Activated T-cell treated with anti-CD3 and anti-CD28 coated beads, Interleukin-2, amount 50 U/mL, for 4 hours (primary cell): ENCODE results near the gene PRKCA. TPM values are rescaled to one million over a fixed set of nuclear protein-coding genes. Genes with fewer than 3 reads are reported as not detected.
A peak's percentile ranks its signal among the peaks of the same experiment; 100 is the strongest.

ENCODE experiments used
- ATAC-seq, 2 donors: fragments of 200-7000 bp; cut with Tn5 transposase; one replicate each; pipeline ENCODE4 v1.10.0; 2021
- DNase-seq: peaks from one replicate; pipeline ENCODE4 v3.0.0-alpha.2; 2020
- H3K27me3 Mint-ChIP-seq: one replicate; pipeline ENCODE4 v1.8.0; 2021; ENCODE audit warnings: low read depth, mixed read lengths
- H3K36me3 Mint-ChIP-seq: one replicate; pipeline ENCODE4 v1.8.0; 2022; ENCODE audit warnings: mixed read lengths; ENCODE audit not compliant: insufficient read depth
- H3K4me1 Mint-ChIP-seq: one replicate; pipeline ENCODE4 v1.8.0; 2021; ENCODE audit warnings: low read depth, mixed read lengths
- H3K4me3 Mint-ChIP-seq: one replicate; pipeline ENCODE4 v1.8.0; 2021; ENCODE audit warnings: mild to moderate bottlenecking, moderate library complexity, mixed read lengths
- H3K9me3 Mint-ChIP-seq: one replicate; pipeline ENCODE4 v1.8.0; 2021; ENCODE audit warnings: mixed read lengths
- total RNA-seq, 3 donors: library from RNA; stranded (reverse); gene quantifications; one replicate each; pipeline ENCODE4 v1.2.1, GENCODE V29; 2021

The PRKCA gene
- total RNA-seq, 3 donors from 2014 or later, result 79.4 to 114 (median 95.3) TPM

DNA sequence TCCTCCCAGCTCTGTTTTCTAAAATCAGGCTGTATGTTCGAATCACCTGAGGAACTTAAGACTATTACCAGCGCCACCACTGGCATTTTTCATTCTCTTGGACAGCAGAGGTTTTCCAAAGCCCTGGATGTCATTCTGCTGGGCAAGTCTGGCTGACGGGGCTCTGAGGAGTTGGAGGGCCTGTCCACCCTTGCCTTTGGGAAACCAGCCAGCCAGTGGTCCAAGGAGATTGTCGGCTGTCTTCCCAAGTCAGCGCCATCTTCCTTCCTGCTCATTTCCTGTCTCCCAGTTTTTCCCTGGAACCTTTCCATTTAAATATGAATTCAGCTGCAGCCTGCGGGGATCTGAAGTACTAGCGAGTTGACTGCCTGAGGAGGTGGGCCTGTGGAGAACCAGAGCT, 258.3 kb downstream of the PRKCA start:
- Mint-ChIP-seq H3K27me3 (no peaks in the 10 kb centered on the region), H3K4me1 (peaks cover 38% of the 10 kb centered on the region), H3K9me3 (no peaks in the 10 kb centered on the region), H3K4me3 (no peak overlapping the region), H3K36me3 (peaks cover 16% of the 10 kb centered on the region)
- ATAC-seq (no peak), DNase-seq (no peak)

DNA sequence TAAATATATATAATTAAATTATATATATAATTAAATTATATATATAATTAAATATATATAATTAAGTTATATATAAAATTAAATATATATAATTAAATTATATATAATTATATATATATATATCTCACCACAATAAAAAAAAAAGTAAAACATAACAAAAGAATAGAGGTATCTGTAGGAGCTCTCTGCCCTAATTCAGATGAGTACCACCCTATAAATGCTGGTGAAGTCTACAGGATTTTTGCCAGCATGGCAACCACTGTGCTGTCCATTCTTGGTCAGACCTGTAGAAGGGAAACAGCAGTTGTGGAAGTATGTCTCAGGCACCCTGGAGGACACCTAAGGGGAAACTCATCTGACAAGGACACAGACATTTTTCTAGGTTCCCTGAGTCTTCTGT, 259.7 kb downstream of the PRKCA start:
- no peak for DNase-seq
- Mint-ChIP-seq H3K4me3 (no peak overlapping the region), H3K4me1 (peaks cover 42% of the 10 kb centered on the region), H3K9me3 (no peaks in the 10 kb centered on the region), H3K27me3 (no peaks in the 10 kb centered on the region), H3K36me3 (peaks cover 13% of the 10 kb centered on the region)
- ATAC-seq, result no peak

DNA sequence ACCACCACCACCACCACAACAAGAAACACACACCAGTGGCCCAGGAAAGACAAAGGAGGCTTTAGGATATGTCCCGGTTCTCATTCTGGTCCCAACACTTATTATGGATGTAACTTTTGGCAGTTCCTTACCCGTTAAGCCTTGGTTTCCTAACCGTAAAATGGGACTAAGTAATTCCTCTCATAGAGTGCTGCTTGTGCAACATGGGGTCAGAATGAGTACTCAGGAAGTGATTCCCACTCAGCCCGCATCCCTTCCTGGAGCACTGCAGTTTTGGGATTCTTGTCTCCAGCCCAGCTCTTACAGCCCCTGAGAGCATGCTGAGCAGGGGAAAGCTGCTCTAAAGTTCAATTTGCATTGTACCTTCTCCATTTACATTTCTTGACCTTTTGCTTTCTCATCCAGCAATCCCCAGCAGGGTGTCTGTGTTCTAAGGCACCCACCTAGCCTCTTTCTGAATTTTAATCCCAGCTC, 262.6 kb downstream of the PRKCA start:
- H3K4me1 Mint-ChIP-seq, result peaks cover 40% of the 10 kb centered on the region
- no peaks in the 10 kb centered on the region for H3K9me3 Mint-ChIP-seq
- peaks cover 16% of the 10 kb centered on the region for H3K36me3 Mint-ChIP-seq
- H3K27me3 Mint-ChIP-seq, result no peaks in the 10 kb centered on the region
- ATAC-seq, result no peak
- DNase-seq, result no peak
- H3K4me3 Mint-ChIP-seq, result no peak overlapping the region

DNA sequence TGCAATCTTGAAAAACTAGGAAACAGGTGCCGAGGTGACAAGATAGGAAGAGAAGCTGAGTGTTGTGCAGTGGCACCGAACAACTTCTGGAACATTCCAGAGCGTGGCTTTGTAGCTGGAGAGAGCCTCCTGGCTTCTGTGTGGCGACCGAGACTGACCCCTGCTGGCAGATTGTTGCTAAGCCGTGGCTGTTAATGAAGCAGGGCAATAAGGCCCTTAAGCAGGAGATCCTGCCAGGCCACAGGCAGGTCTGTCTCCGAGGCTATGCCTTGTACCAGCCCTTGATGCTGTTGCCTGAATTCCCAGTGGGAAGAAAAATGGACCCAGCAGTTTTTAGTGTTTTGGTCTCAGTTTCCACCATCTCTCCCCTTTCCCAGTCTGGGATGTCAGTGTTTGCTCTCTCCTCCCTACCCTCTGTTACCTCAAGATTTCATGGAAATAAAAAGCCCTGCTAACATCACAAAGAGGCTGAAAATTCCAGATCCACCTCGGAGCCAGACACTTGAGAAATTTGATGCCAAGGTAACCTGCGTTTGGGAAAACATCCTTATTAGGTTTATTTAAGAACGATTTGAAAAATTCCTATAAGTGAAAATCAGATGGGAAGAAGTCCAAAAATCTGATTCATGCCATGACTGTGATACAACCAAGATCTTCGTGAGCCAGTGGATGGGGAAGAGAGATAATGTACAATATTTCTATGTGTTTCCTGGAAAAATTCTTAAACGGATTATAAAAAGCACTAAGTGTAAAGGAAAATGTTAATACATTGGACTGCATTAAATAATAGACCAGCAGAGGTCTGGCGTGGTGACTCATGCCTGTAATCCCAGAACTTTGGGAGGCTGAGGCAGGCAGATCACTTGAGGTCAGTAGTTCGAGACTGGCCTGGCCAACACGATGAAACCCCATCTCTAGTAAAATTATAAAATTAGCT, 265.1 kb downstream of the PRKCA start:
- Mint-ChIP-seq H3K36me3 (peaks cover 9% of the 10 kb centered on the region), H3K27me3 (no peaks in the 10 kb centered on the region), H3K9me3 (no peaks in the 10 kb centered on the region), H3K4me1 (peaks cover 29% of the 10 kb centered on the region), H3K4me3 (no peak overlapping the region)
- ATAC-seq (peak; percentile 79 to 85), DNase-seq (peak; percentile 86)

DNA sequence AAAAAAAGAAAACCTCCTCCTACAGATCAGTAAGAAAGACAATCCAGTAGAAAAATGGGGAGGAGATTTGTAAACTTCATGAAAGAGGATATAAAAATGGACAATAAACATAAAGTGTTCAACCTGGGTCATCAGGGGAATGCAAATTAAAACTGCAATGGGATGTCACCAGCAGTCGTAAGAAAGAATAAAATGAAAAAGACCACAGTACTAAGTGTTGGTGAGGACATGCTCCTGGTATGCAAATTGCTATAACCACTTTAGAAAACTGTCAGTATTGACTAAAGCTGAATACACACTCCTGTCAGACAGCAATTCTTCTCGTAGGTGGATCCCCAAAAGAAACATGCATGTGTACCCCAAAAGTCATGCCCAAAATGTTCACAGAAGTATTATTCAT, 267.2 kb downstream of the PRKCA start:
- Mint-ChIP-seq H3K9me3 (no peaks in the 10 kb centered on the region), H3K4me1 (peaks cover 26% of the 10 kb centered on the region), H3K4me3 (no peak overlapping the region), H3K27me3 (no peaks in the 10 kb centered on the region), H3K36me3 (peaks cover 9% of the 10 kb centered on the region)
- ATAC-seq, result no peak
- no peak for DNase-seq

DNA sequence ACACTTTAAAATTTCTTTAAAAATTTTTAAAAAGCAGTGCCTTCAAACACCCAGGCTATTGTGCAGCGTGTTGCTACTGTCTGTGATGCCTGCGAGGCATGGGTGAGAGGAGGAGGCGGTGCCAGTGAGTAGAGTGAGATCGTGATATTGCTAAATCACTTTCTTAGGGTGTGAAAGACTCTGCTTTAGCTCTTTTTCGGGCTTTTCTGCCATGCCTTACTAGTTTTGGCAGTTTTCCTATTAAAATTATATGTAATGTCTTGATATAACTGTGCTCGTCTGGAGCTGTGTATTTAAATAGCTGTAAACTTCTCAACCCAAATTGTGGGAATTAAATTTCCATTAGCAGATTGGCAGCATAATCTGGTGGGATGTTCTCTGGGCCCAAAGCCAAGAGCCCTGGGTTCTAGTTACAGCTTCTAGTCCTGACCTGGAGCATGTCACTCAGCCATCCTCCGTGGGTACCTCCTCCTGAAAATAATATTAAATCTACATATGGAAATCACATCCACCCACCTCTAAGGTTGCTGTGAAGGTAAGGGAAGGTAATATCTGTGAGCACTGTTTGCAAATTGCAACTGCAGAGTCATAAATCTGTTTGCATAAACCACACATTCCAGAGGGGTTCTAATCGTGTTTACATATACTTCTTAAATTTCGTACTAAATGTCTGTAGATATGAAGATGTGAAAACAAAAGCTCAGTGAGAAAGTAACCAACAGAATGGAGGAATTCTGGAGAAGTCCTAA, 268.2 kb downstream of the PRKCA start:
- ATAC-seq, result no peak
- no peaks in the 10 kb centered on the region for H3K27me3 Mint-ChIP-seq

DNA sequence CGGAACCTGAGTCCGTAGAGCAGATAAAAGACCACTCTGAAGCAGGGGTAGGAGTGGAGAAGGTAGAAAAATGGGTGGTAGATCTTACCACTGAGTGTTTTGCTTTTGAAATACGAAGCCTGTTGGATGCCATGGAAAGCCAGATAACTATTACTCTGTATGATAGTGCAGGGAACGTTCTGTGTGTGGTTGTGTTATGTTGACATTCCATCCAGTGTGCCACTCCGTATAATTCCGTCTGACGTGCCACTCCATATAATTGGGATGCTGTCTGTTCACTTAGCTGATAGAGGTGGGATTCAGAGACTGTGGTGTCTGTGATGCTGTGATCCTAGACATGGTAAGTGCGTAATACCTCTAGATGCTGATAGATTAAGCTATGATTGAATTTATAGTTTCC, 269.3 kb downstream of the PRKCA start:
- no peak for ATAC-seq
- H3K27me3 Mint-ChIP-seq, result no peaks in the 10 kb centered on the region
- H3K9me3 Mint-ChIP-seq, result no peaks in the 10 kb centered on the region
- H3K36me3 Mint-ChIP-seq, result peaks cover 11% of the 10 kb centered on the region
- H3K4me1 Mint-ChIP-seq, result peaks cover 15% of the 10 kb centered on the region
- DNase-seq, result no peak
- no peak overlapping the region for H3K4me3 Mint-ChIP-seq

More for the DNA sequence above, 268.2 kb downstream of the PRKCA start:
- H3K4me1 Mint-ChIP-seq, result peaks cover 20% of the 10 kb centered on the region
- DNase-seq, result no peak
- no peak overlapping the region for H3K4me3 Mint-ChIP-seq
- H3K9me3 Mint-ChIP-seq, result no peaks in the 10 kb centered on the region
- peaks cover 9% of the 10 kb centered on the region for H3K36me3 Mint-ChIP-seq

DNA sequence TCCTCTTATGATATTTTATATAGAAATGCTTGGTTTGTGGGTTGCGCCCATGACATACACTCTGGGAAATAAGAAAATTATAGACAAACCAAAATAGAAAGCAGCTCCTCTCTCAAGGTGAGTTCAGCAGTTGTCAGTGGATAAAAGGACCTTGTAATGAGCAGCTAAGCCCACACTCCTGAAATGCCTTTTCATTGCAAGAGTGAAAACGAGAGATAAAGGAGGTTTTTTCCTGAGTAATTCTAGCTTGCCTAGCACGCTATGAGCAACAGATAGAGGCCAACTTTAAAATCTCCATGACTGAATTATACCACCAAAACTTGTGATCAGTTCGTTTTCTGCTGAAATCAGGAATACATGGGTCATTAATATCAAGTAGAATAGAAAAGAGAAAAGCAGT, 270.7 kb downstream of the PRKCA start:
- DNase-seq (no peak), ATAC-seq (peak; percentile 63 to 70)
- H3K9me3 Mint-ChIP-seq, result no peaks in the 10 kb centered on the region
- H3K4me3 Mint-ChIP-seq, result no peak overlapping the region
- H3K27me3 Mint-ChIP-seq, result no peaks in the 10 kb centered on the region
- peaks cover 7% of the 10 kb centered on the region for H3K4me1 Mint-ChIP-seq
- peaks cover 10% of the 10 kb centered on the region for H3K36me3 Mint-ChIP-seq

DNA sequence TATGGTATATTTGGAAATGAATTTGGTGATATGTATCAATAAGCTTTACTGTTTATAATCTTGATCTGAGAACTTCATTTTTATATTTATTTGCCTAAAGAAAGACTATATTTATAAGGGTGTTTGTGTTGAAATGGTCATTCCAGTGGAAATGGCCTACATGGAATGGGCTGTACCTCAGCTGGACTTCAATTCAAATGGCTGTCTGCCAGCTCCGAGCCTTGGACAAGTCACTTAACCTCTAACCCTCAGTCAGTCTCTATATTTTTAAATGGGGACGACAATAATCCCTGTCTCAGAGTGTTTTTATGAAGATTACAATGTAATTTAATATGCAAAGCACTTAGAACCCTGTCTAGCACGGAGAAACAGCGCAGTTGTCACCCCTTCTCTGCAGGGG, 271.7 kb downstream of the PRKCA start:
- ATAC-seq (no peak), DNase-seq (no peak)
- Mint-ChIP-seq H3K4me3 (no peak overlapping the region), H3K36me3 (peaks cover 18% of the 10 kb centered on the region), H3K27me3 (no peaks in the 10 kb centered on the region), H3K4me1 (peaks cover 14% of the 10 kb centered on the region), H3K9me3 (no peaks in the 10 kb centered on the region)

DNA sequence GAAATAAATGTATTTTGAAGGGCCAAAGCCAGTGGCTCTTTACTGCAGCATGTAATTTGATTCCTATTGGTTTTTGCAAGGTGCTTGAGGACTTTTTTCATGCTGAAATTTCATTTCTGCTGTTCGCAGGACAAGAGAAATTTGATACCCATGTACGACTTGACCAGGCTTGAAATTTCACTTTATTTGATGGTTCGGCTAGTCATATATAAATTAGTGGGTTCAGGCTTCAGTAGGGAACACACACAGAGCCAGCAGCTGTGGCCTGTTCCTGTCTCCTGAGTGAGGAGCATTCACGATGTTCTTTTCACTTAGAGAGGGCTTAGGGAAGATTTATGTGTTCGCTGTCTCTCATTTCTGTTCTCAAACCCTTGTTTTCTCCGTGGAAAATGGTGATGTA, 274.1 kb downstream of the PRKCA start:
- Mint-ChIP-seq H3K9me3 (no peaks in the 10 kb centered on the region), H3K27me3 (no peaks in the 10 kb centered on the region), H3K36me3 (peaks cover 20% of the 10 kb centered on the region), H3K4me3 (no peak overlapping the region), H3K4me1 (peaks cover 19% of the 10 kb centered on the region)
- DNase-seq (no peak), ATAC-seq (no peak)

DNA sequence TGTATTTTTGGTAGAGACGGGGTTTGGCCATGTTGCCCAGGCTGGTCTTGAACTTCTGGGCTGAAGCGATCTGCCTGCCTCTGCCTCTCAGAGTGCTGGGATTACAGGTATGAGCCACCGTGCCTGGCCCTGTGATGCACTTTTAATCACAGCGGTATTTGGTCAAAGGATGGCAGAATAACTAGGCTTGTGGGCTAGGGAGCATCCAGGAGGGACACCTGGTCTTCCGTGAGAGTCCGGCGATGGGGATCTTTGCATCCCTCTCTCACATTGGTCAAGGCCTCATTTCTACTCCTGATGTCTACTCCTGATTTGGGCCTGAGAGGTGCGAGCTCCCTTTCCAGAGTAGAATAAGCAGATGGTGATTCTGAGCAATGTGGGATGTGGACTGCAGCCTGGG, 274.6 kb downstream of the PRKCA start:
- Mint-ChIP-seq H3K36me3 (peaks cover 23% of the 10 kb centered on the region), H3K9me3 (no peaks in the 10 kb centered on the region), H3K4me3 (no peak overlapping the region), H3K27me3 (no peaks in the 10 kb centered on the region), H3K4me1 (peaks cover 19% of the 10 kb centered on the region)
- DNase-seq (no peak), ATAC-seq (no peak)

DNA sequence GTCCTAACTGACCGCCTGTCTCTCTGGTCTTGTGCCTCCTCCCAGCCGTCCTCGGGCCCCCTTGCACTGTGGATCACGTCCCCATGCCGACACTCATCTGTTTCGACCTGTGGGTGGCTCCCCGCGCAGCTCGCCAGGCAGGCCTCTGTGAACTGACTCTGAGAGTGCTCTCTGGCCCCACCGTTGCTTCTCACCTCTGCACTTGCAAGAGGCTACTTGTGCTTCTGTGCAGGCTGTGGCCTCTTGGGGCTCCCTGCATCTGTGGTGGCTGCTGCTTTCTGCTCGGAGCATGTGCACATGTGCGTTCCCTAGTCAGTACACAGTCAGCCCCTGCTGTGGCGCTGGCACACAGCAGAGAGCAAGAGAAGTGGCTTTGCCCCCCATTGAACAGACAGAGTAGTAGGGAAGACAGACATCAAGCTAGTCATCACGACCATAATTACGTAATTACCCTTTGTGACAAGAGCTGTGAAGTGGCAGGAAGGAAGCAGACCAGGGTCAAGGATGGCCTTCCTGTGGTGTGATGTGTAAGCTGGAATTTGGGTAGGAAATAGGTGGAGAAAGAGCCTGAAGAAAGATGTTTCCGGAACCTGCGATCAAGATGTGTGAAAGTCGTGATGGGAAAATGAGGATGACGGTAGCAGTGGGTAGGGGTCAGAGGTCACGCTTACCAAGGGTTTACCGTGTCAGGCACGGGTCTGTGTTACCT, 276.5 kb downstream of the PRKCA start:
- DNase-seq (no peak), ATAC-seq (peak in 1 of 2 donors; percentile 7)
- H3K9me3 Mint-ChIP-seq, result no peaks in the 10 kb centered on the region
- no peaks in the 10 kb centered on the region for H3K27me3 Mint-ChIP-seq
- H3K4me3 Mint-ChIP-seq, result peak overlapping the region; percentile 19
- peaks cover 33% of the 10 kb centered on the region for H3K36me3 Mint-ChIP-seq
- peaks cover 20% of the 10 kb centered on the region for H3K4me1 Mint-ChIP-seq

DNA sequence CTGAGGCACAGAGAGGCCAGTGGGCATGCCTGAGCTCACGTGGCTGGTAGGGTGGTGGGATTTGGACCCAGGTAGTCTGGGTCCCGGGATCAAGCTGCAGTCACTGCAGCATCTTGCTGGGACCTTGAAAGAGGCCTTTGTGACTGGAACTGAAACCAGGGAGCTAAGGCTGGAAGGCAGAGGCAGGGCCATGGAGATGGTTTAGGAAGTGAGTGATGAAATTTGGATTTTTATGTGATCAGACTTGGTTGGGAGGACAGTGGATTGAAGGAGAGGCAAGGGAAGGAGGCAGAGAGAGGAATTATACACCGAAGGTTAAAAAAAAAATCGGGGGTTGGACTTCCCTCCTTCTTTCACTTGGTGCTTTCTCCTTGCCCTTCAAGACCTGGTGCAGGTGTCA, 277.1 kb downstream of the PRKCA start:
- Mint-ChIP-seq H3K4me3 (no peak overlapping the region), H3K4me1 (peaks cover 21% of the 10 kb centered on the region), H3K27me3 (no peaks in the 10 kb centered on the region), H3K36me3 (peaks cover 34% of the 10 kb centered on the region), H3K9me3 (no peaks in the 10 kb centered on the region)
- DNase-seq (no peak), ATAC-seq (no peak)
